Body of pancreas (tissue), 4 donors: ENCODE results near the gene ERI3. TPM values are rescaled to one million over a fixed set of nuclear protein-coding genes. Genes with fewer than 3 reads are reported as not detected.

Source experiments
- ATAC-seq: fragments of 150-250 bp; one replicate; pipeline ENCODE4 v1.9.1; 2016
- DNase-seq, 4 donors: peaks; one replicate each; pipeline ENCODE4 v3.0.0-alpha.2; 2019
- H3K27ac ChIP-seq, 4 donors: fragments of 200-600 bp; sonication (generic); 1 replicate in 3 of 4; 2 replicates in 1 of 4; pipeline versions ENCODE4 v1.5.1 to v1.6.1; 2016 to 2019; ENCODE audit warnings: mild to moderate bottlenecking in 1 of 4, mixed read lengths in 1 of 4, moderate library complexity in 1 of 4
- H3K27me3 ChIP-seq, 2 donors: fragments of 200-600 bp; sonication (generic); one replicate each; pipeline ENCODE4 v1.6.0; 2016; ENCODE audit warnings: mild to moderate bottlenecking in 1 of 2
- H3K36me3 ChIP-seq, 2 donors: fragments of 200-600 bp; sonication (generic); replicated peaks in 1 of 2; 2 replicates each; pipeline ENCODE4 v1.5.1; 2016; ENCODE audit warnings: low read depth in 2 of 2; ENCODE audit not compliant: insufficient read depth in 1 of 2
- H3K4me1 ChIP-seq: fragments of 200-600 bp; sonication (generic); one replicate; pipeline ENCODE4 v1.6.0; 2016
- H3K4me3 ChIP-seq, 2 donors: fragments of 200-600 bp; sonication (generic); 1 replicate in 1 of 2; 2 replicates in 1 of 2; pipeline ENCODE4 v1.5.1; 2016 to 2019
- H3K9me3 ChIP-seq, 3 donors: fragments of 200-600 bp; sonication (generic); 1 replicate in 2 of 3; 2 replicates in 1 of 3; pipeline ENCODE4 v1.5.1; 2016
- CTCF ChIP-seq, 7 experiments: fragments of 450-650 bp in 4 of 7; fragments of 200-600 bp in 3 of 7; sonication (generic) in 3 of 7; IDR thresholded peaks; one replicate each; pipeline ENCODE4 v1.5.1; 2016 to 2019; ENCODE audit warnings: antibody characterized with exemption in 7 of 7
- POLR2A ChIP-seq, 3 donors: fragments of 450-650 bp; IDR thresholded peaks; one replicate each; pipeline ENCODE4 v1.6.1; 2016; ENCODE audit warnings: antibody characterized with exemption in 3 of 3, mild to moderate bottlenecking in 2 of 3
- WGBS, 2 donors: methylation state at CpG; one replicate each; pipeline ENCODE4 v1.1.5; 2017; 5-methylcytosine and 5-hydroxymethylcytosine counted together
- intact Hi-C: fragments of 100-400 bp; cut with DNase I; formaldehyde crosslinking; loops from one replicate; pipeline ENCODE4 v1.15.1; 2023
- total RNA-seq, 2 donors: library from RNA; depleted of rRNA; stranded (reverse); fragments of >200 nt; gene quantifications; one replicate each; pipeline ENCODE4 v1.1.0, GENCODE V29; 2016

ERI3 gene
- total RNA-seq, 2 donors from 2014 or later: 17.4 to 59.7 TPM

- ATAC-seq (peak; percentile 90), DNase-seq (peak; percentile 88 to 97 (median 94))
- TF ChIP-seq POLR2A (IDR thresholded peaks at IDR 0.05) (no peak), CTCF (IDR thresholded peaks at IDR 0.05) (peak in 5 of 7 experiments; percentile 24 to 61 (median 59))
- WGBS, 2 donors: 11 to 12% methylated on average over 6 to 9 of the region's 9 CpGs
- Histone ChIP-seq H3K36me3 (peaks cover 5 to 8% of the 10 kb centered on the region in 2 donors), H3K4me1 (peaks cover 22% of the 10 kb centered on the region), H3K9me3 (no peaks in the 10 kb centered on the region), H3K27me3 (no peaks in the 10 kb centered on the region), H3K4me3 (no peak overlapping the region), H3K27ac (peak overlapping the region; percentile 28 to 80 (median 74))
- intact Hi-C loops: no loop called here
These were observed 61.2 kb downstream of the ERI3 start for GRCh38 chr1:44293761-44294315.

GRCh38 chr1:44292651-44293050 is 62.4 kb downstream of the ERI3 start:
- Histone ChIP-seq H3K4me3 (no peak overlapping the region), H3K27me3 (no peaks in the 10 kb centered on the region), H3K36me3 (peaks cover 4 to 5% of the 10 kb centered on the region in 2 donors), H3K4me1 (peaks cover 22% of the 10 kb centered on the region), H3K27ac (peak overlapping the region in 3 of 4 donors; percentile 2 to 76 (median 28)), H3K9me3 (no peaks in the 10 kb centered on the region)
- DNase-seq (no peak), ATAC-seq (no peak)
- intact Hi-C loops: no loop called here
- 92 to 98% methylated on average over 9 to 10 of the region's 10 CpGs for WGBS, 2 donors
- no peak for TF ChIP-seq CTCF (IDR thresholded peaks at IDR 0.05)
- no peak for TF ChIP-seq POLR2A (IDR thresholded peaks at IDR 0.05)

GRCh38 chr1:44290250-44291094 is 64.6 kb downstream of the ERI3 start:
- Histone ChIP-seq H3K36me3 (no peaks in the 10 kb centered on the region), H3K9me3 (no peaks in the 10 kb centered on the region), H3K27ac (no peak overlapping the region), H3K27me3 (no peaks in the 10 kb centered on the region), H3K4me3 (no peak overlapping the region), H3K4me1 (peaks cover 22% of the 10 kb centered on the region)
- intact Hi-C loops: no loop called here
- TF ChIP-seq CTCF (IDR thresholded peaks at IDR 0.05) (no peak), POLR2A (IDR thresholded peaks at IDR 0.05) (no peak)
- DNase-seq: no peak
- 80 to 88% methylated on average over 11 of the region's 11 CpGs for WGBS, 2 donors
- ATAC-seq: no peak

- WGBS, 2 donors: 65 to 73% methylated on average over 6 to 7 of the region's 7 CpGs
- no peaks in the 10 kb centered on the region for H3K27me3 ChIP-seq
- intact Hi-C loops: no loop called here
- ATAC-seq: no peak
- H3K9me3 ChIP-seq: no peaks in the 10 kb centered on the region
- no peaks in the 10 kb centered on the region for H3K36me3 ChIP-seq
- DNase-seq: peak in 2 of 4 donors; percentile 39 to 75
- TF ChIP-seq POLR2A (IDR thresholded peaks at IDR 0.05) (no peak), CTCF (IDR thresholded peaks at IDR 0.05) (no peak)
- H3K4me1 ChIP-seq: peaks cover 18% of the 10 kb centered on the region
- H3K4me3 ChIP-seq: no peak overlapping the region
- no peak overlapping the region for H3K27ac ChIP-seq
These were observed 65.5 kb downstream of the ERI3 start for GRCh38 chr1:44289530-44289929.
